Heart left ventricle (tissue), 16 donors: ENCODE results near the gene BCAR3. TPM values are rescaled to one million over a fixed set of nuclear protein-coding genes. Genes with fewer than 3 reads are reported as not detected.

ENCODE experiments used
- ATAC-seq, 4 donors: fragments of 200-7000 bp; cut with Tn5 transposase; one replicate each; pipeline ENCODE4 v1.9.1; 2020 to 2022; ENCODE audit warnings: moderate library complexity in 4 of 4, mild to moderate bottlenecking in 3 of 4, moderate number of reproducible peaks in 1 of 4
- DNase-seq, 5 donors: peaks; one replicate each; pipeline ENCODE4 v3.0.0-alpha.2; 2020
- H3K27ac ChIP-seq, 12 donors: fragments of 200-600 bp; sonication (generic) in 4 of 12; one replicate each; pipeline versions ENCODE4 v1.5.0 to v1.8.0; 2016 to 2022; ENCODE audit warnings: mild to moderate bottlenecking in 2 of 12
- H3K27me3 ChIP-seq, 9 donors: fragments of 200-600 bp; sonication (generic) in 2 of 9; one replicate each; pipeline versions ENCODE4 v1.5.1 to v1.8.0; 2016 to 2022; ENCODE audit warnings: mild to moderate bottlenecking in 3 of 9
- H3K36me3 ChIP-seq, 9 donors: fragments of 200-600 bp; sonication (generic) in 2 of 9; one replicate each; pipeline versions ENCODE4 v1.5.0 to v1.8.0; 2018 to 2022; ENCODE audit warnings: mild to moderate bottlenecking in 2 of 9
- H3K4me1 ChIP-seq, 12 donors: fragments of 200-600 bp; sonication (generic) in 4 of 12; one replicate each; pipeline versions ENCODE4 v1.5.0 to v1.8.0; 2016 to 2022; ENCODE audit warnings: mild to moderate bottlenecking in 3 of 12
- H3K4me3 ChIP-seq, 12 donors: fragments of 200-600 bp; sonication (generic) in 4 of 12; one replicate each; pipeline versions ENCODE4 v1.5.0 to v1.8.0; 2017 to 2022; ENCODE audit warnings: mild to moderate bottlenecking in 9 of 12, moderate library complexity in 4 of 12
- H3K9me3 ChIP-seq, 12 donors: fragments of 200-600 bp; sonication (generic) in 4 of 12; one replicate each; pipeline versions ENCODE4 v1.5.0 to v1.8.0; 2016 to 2022; ENCODE audit warnings: mild to moderate bottlenecking in 1 of 12
- POLR2A ChIP-seq, 2 donors: fragments of 450-650 bp; IDR thresholded peaks; one replicate each; pipeline ENCODE4 v1.6.1; 2017; ENCODE audit warnings: antibody characterized with exemption in 2 of 2, mild to moderate bottlenecking in 2 of 2, moderate library complexity in 2 of 2
- WGBS, 4 donors: extraction: QIAGEN DNeasy Blood & Tissue Kit in 2 of 4; methylation state at CpG; one replicate each; pipeline versions ENCODE4 v1.1.5 to v1.1.7; 2013 to 2018; 5-methylcytosine and 5-hydroxymethylcytosine counted together
- intact Hi-C, 10 donors: fragments of 100-400 bp; cut with DNase I; formaldehyde crosslinking; loops; one replicate each; pipeline versions ENCODE4 v1.11.1 to v1.14.2; 2022
- polyA plus RNA-seq, 2 donors: library from polyadenylated mRNA; stranded (reverse); fragments of 200-250 nt; gene quantifications; one replicate each; pipeline ENCODE4 v1.2.3, GENCODE V29; 2013
- total RNA-seq, 9 donors: library from RNA; depleted of rRNA in 2 of 9; stranded (reverse); fragments of >200 nt in 2 of 9; fragmentation: NEBNext Ultra II Directional in 3 of 9; extraction: Animal tissue kit (Norgen Biotek cat#: 25700) in 3 of 9; gene quantifications; one replicate each; pipeline versions ENCODE4 v1.1.0 to v1.2.4, GENCODE V29; 2016 to 2023
- TF ChIP-seq, protein P1 (sequence below), 12 donors: fragments of 200-600 bp; sonication (generic) in 4 of 12; IDR thresholded peaks; one replicate each; pipeline versions ENCODE4 v1.5.0 to v1.8.0; 2018 to 2022; ENCODE audit warnings: antibody characterized with exemption in 12 of 12, mild to moderate bottlenecking in 5 of 12
- donor health status: ischemic (EF 13 %, LVEDD 7.1; RV severe dilation, severe dysfunction).
- donor health status: healthy with polysubstance abuse.
- donor health status: DM: no; HTN: yes; CAD: no.
- donor health status: DM: no; HTN: no; CAD: no.
- donor health status: ischemic (EF 25% LVEDD 6.9; RV normal size, moderate dysfunction).
- donor health status: ischemic (EF 25% LVEDD 5.7; RV mildly dilated, moderate dysfunction).
- donor health status: healthy.
- donor health status: DM: yes; HTN: yes; CAD: no.
- donor health status: ischemic (EF 35%, LVEDD 5.7; RV mildly dilated, moderate dysfunction).
- donor health status: nonischemic (EF 11% LVEDD 7.7; RV severe dilation, severe dysfunction).
- donor health status: DM: yes; HTN: yes; CAD: no.
- donor health status: PGD.
- donor health status: ischemic (EF 29% LVEDD 5.4; RV normal size, mild dysfunction).
- donor health status: nonischemic (EF 23%, LVEDD 6.1; RV moderate dilation, normal function).

BCAR3 gene
- total and polyA plus RNA-seq, 11 donors: 6.4 to 25.0 (median 12.9) TPM

- H3K27ac ChIP-seq: peak overlapping the region; percentile 38 to 72 (median 64)
- ATAC-seq: peak; percentile 38 to 64 (median 48)
- TF ChIP-seq POLR2A (IDR thresholded peaks at IDR 0.05): no peak
- TF ChIP-seq, protein P1, sequence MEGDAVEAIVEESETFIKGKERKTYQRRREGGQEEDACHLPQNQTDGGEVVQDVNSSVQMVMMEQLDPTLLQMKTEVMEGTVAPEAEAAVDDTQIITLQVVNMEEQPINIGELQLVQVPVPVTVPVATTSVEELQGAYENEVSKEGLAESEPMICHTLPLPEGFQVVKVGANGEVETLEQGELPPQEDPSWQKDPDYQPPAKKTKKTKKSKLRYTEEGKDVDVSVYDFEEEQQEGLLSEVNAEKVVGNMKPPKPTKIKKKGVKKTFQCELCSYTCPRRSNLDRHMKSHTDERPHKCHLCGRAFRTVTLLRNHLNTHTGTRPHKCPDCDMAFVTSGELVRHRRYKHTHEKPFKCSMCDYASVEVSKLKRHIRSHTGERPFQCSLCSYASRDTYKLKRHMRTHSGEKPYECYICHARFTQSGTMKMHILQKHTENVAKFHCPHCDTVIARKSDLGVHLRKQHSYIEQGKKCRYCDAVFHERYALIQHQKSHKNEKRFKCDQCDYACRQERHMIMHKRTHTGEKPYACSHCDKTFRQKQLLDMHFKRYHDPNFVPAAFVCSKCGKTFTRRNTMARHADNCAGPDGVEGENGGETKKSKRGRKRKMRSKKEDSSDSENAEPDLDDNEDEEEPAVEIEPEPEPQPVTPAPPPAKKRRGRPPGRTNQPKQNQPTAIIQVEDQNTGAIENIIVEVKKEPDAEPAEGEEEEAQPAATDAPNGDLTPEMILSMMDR (IDR thresholded peaks at IDR 0.05): no peak
- WGBS, 4 donors: 36 to 58% (median 45%) methylated on average over 9 of the region's 9 CpGs
- peaks cover 15 to 45% (median 35%) of the 10 kb centered on the region in 12 donors for H3K4me1 ChIP-seq
- intact Hi-C loops: loop anchor here in 6 of 10 donors (5.0 to 10.0 kb wide), 6 partner anchors 64 to 294 kb away; partner anchors contain the start of genes FNBP1L (in 5 of the 6) and DR1 (in 1 of the 6)
- peaks cover 0 to 36% (median 19%) of the 10 kb centered on the region in 9 donors for H3K36me3 ChIP-seq
- no peaks in the 10 kb centered on the region for H3K27me3 ChIP-seq
- no peak overlapping the region for H3K4me3 ChIP-seq
- peak in 2 of 5 donors; percentile 51 to 58 for DNase-seq
- no peaks in the 10 kb centered on the region for H3K9me3 ChIP-seq
These were observed 128.7 kb downstream of the BCAR3 start for GRCh38 chr1:93552741-93553455.

GRCh38 chr1:93549811-93550210 lies 131.8 kb downstream of the BCAR3 start:
- no peak overlapping the region for H3K4me3 ChIP-seq
- no peak for ATAC-seq
- H3K27me3 ChIP-seq: no peaks in the 10 kb centered on the region
- no peak for DNase-seq
- TF ChIP-seq, protein P1 (IDR thresholded peaks at IDR 0.05): no peak
- no peak for TF ChIP-seq POLR2A (IDR thresholded peaks at IDR 0.05)
- peaks cover 0 to 58% (median 29%) of the 10 kb centered on the region in 9 donors for H3K36me3 ChIP-seq
- H3K27ac ChIP-seq: no peak overlapping the region
- WGBS, 4 donors: 88 to 95% (median 92%) methylated on average over 4 of the region's 4 CpGs
- H3K9me3 ChIP-seq: no peaks in the 10 kb centered on the region
- peaks cover 10 to 34% (median 25%) of the 10 kb centered on the region in 12 donors for H3K4me1 ChIP-seq
- intact Hi-C loops: loop anchor here in 7 of 10 donors (5.0 to 10.0 kb wide), 7 partner anchors 67 to 297 kb away; partner anchors contain the start of genes FNBP1L (in 5 of the 7) and DR1 (in 1 of the 7)

DNA sequence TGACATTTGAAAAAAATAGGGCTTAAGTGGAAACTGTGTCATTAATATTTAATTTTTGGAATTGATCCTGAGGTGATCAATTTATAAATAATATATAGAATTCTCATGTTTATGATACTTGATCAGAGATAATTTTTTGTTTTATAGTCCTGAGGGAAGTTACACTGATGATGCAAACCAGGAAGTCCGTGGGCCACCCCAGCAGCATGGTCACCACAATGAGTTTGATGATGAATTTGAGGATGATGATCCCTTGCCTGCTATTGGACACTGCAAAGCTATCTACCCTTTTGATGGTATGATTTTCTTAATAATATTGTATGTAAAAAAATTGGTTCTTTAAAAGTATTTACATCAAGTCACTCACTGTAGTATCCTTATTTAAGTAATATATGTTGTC lies 132.5 kb downstream of the BCAR3 start:
- H3K27ac ChIP-seq: no peak overlapping the region
- no peaks in the 10 kb centered on the region for H3K27me3 ChIP-seq
- TF ChIP-seq, protein P1 (IDR thresholded peaks at IDR 0.05): no peak
- TF ChIP-seq POLR2A (IDR thresholded peaks at IDR 0.05): no peak
- H3K4me1 ChIP-seq: peaks cover 5 to 27% (median 18%) of the 10 kb centered on the region in 12 donors
- ATAC-seq (no peak), DNase-seq (no peak)
- intact Hi-C loops: loop anchor here in 1 of 10 donors (10.0 kb wide), 1 partner anchor 94 kb away; no protein-coding TSS in a partner anchor
- H3K9me3 ChIP-seq: no peaks in the 10 kb centered on the region
- peaks cover 0 to 65% (median 29%) of the 10 kb centered on the region in 9 donors for H3K36me3 ChIP-seq
- H3K4me3 ChIP-seq: no peak overlapping the region
- 85 to 93% (median 92%) methylated on average over 1 of the region's 1 CpG for WGBS, 4 donors

DNA sequence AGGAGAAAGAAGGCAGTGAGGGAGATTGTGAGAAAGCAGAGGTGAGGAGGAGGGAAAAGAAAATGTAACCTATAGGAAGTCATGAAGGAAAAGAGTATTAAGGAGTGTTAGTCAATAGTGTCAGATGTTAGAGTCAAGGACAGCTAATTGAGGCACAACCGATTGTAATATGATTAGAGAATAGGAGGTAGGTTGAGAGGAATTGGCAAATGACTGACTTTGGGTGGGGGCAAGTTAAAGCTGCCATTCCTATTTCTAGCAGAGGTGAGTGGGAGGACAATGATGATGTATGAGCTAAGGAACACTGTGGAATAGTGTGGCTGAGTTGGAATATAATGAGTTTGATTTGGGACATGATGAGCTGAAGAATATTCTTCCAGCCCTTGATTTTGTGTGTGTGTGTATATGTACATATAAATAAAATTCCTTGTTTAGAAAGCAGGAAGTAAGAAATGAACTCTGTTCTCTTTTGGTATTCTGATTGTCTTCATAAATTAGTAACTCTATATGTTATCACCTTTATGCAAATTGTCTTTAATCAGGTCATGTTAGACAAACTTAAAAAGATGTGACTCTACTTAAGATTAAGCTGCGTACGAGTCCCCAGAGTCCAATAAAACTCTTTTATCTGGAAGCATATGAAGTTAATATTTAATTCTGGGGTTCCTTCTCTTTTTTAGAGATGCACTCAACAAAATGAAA lies 135.3 kb downstream of the BCAR3 start:
- WGBS, 4 donors: 89 to 94% (median 92%) methylated on average over 3 of the region's 3 CpGs
- no peaks in the 10 kb centered on the region for H3K9me3 ChIP-seq
- ATAC-seq: no peak
- H3K27ac ChIP-seq: no peak overlapping the region
- no peak overlapping the region for H3K4me3 ChIP-seq
- no peaks in the 10 kb centered on the region for H3K27me3 ChIP-seq
- H3K36me3 ChIP-seq: peaks cover 0 to 78% (median 29%) of the 10 kb centered on the region in 9 donors
- TF ChIP-seq, protein P1 (IDR thresholded peaks at IDR 0.05): no peak
- TF ChIP-seq POLR2A (IDR thresholded peaks at IDR 0.05): no peak
- intact Hi-C loops: loop anchor here in 1 of 10 donors (10.0 kb wide), 1 partner anchor 92 kb away; no protein-coding TSS in a partner anchor
- DNase-seq: no peak
- H3K4me1 ChIP-seq: no peaks in the 10 kb centered on the region
